ENCODE data around the gene LCN15. TPM values are rescaled to one million over a fixed set of nuclear protein-coding genes. Genes with fewer than 3 reads are reported as not detected.
A peak's percentile ranks its signal among the peaks of the same experiment; 100 is the strongest.

LCN15 gene
- total and polyA plus RNA-seq, 2 of the 13 experiments (the other 11 are each of a cell fraction or from before 2014, with no cell fraction given): 1.3 to 53.7 TPM

DNA sequence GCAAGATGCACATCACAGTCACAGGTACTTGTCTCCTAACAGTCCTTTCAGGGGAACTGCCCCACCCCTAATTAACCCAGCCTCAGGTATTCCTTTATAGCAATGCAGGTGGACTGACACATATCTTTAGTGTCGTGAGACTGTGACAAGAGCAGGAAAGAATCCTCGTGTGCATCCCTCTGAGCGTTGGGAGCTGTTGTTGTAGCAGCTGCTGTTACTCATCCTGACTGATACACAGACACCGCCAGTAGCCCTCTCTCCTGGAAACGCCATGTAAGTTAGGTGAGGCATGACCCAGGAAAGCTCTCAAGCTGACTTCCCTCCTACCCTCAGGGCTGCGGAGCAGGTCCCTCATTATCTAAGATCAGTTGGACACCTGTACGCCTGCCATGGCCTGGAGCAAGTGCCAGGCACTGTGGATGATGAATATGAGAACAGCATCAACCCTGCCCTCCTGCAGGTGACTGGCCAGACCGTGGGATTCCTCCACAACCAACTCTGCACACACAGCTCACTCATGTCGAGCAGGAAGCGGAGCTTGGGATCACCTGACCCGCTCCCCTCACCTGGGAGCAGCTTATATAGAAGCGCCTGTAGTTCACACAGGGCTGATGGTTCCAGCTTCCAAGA lies 10.2 kb upstream of the LCN15 start:
- POLR2A ChIA-PET: no interaction called here

More for the DNA sequence above, 10.2 kb upstream of the LCN15 start:
- Histone ChIP-seq H4K20me1 (ENCODE audit: insufficient read depth, low read length) (no peaks in the 10 kb centered on the region), H3K9ac (ENCODE audit: insufficient read depth, low read depth, low read length) (no peak overlapping the region), H3K27me3 (ENCODE audit: control insufficient read depth in 1 of 2, insufficient read depth in 2 of 2, low read length in 2 of 2) (no peaks in the 10 kb centered on the region), H2AFZ (ENCODE audit: low read length) (no peak overlapping the region), H3K36me3 (replicated peaks in 1 of 2; ENCODE audit: control insufficient read depth in 1 of 2, insufficient read depth in 2 of 2, low read length in 2 of 2) (no peaks in the 10 kb centered on the region), H3K4me1 (ENCODE audit: insufficient read depth, low read length) (peaks cover 32% of the 10 kb centered on the region), H3K4me3 (replicated peaks in 1 of 3; ENCODE audit: insufficient read depth in 1 of 3, low read depth in 2 of 3, low read length in 3 of 3) (no peak overlapping the region), H3K4me2 (ENCODE audit: low read depth, low read length) (no peak overlapping the region), H3K79me2 (ENCODE audit: insufficient read depth, low read length) (no peaks in the 10 kb centered on the region), H3K9me3 (ENCODE audit: low read length) (peaks cover 6% of the 10 kb centered on the region; the same call in 1 of the 2 replicates), H3K27ac (ENCODE audit: extremely low read length, insufficient read depth, low read length) (no peak overlapping the region)
- FAIRE-seq (no peak), ATAC-seq (no peak), DNase-seq (ENCODE audit: low spot score) (no peak)
- in situ Hi-C loops (cut with HindIII; ENCODE audit: extremely low pct_ligation_motif_present, low pct_unique_long_range_greater_than_20kb) (loop anchor here (10.0 kb wide), 1 partner anchor 270 kb away; the partner anchor contains the start of gene NPDC1), intact Hi-C loops (cut with micrococcal nuclease; ENCODE audit: unreplicated experiment) (no loop called here)
- TF ChIP-seq ZNF12 (CRISPR knock-in tag; IDR thresholded peaks at IDR 0.05) (peak; percentile 99), ZNF552 (CRISPR knock-in tag; IDR thresholded peaks at IDR 0.05; ENCODE audit: borderline replicate concordance) (no peak), ZBTB21 (CRISPR knock-in tag; IDR thresholded peaks at IDR 0.05) (no peak)
- TF ChIP-seq, protein P1, sequence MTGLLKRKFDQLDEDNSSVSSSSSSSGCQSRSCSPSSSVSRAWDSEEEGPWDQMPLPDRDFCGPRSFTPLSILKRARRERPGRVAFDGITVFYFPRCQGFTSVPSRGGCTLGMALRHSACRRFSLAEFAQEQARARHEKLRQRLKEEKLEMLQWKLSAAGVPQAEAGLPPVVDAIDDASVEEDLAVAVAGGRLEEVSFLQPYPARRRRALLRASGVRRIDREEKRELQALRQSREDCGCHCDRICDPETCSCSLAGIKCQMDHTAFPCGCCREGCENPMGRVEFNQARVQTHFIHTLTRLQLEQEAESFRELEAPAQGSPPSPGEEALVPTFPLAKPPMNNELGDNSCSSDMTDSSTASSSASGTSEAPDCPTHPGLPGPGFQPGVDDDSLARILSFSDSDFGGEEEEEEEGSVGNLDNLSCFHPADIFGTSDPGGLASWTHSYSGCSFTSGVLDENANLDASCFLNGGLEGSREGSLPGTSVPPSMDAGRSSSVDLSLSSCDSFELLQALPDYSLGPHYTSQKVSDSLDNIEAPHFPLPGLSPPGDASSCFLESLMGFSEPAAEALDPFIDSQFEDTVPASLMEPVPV (CRISPR knock-in tag; IDR thresholded peaks at IDR 0.05): no peak
- TF ChIP-seq, protein P2, sequence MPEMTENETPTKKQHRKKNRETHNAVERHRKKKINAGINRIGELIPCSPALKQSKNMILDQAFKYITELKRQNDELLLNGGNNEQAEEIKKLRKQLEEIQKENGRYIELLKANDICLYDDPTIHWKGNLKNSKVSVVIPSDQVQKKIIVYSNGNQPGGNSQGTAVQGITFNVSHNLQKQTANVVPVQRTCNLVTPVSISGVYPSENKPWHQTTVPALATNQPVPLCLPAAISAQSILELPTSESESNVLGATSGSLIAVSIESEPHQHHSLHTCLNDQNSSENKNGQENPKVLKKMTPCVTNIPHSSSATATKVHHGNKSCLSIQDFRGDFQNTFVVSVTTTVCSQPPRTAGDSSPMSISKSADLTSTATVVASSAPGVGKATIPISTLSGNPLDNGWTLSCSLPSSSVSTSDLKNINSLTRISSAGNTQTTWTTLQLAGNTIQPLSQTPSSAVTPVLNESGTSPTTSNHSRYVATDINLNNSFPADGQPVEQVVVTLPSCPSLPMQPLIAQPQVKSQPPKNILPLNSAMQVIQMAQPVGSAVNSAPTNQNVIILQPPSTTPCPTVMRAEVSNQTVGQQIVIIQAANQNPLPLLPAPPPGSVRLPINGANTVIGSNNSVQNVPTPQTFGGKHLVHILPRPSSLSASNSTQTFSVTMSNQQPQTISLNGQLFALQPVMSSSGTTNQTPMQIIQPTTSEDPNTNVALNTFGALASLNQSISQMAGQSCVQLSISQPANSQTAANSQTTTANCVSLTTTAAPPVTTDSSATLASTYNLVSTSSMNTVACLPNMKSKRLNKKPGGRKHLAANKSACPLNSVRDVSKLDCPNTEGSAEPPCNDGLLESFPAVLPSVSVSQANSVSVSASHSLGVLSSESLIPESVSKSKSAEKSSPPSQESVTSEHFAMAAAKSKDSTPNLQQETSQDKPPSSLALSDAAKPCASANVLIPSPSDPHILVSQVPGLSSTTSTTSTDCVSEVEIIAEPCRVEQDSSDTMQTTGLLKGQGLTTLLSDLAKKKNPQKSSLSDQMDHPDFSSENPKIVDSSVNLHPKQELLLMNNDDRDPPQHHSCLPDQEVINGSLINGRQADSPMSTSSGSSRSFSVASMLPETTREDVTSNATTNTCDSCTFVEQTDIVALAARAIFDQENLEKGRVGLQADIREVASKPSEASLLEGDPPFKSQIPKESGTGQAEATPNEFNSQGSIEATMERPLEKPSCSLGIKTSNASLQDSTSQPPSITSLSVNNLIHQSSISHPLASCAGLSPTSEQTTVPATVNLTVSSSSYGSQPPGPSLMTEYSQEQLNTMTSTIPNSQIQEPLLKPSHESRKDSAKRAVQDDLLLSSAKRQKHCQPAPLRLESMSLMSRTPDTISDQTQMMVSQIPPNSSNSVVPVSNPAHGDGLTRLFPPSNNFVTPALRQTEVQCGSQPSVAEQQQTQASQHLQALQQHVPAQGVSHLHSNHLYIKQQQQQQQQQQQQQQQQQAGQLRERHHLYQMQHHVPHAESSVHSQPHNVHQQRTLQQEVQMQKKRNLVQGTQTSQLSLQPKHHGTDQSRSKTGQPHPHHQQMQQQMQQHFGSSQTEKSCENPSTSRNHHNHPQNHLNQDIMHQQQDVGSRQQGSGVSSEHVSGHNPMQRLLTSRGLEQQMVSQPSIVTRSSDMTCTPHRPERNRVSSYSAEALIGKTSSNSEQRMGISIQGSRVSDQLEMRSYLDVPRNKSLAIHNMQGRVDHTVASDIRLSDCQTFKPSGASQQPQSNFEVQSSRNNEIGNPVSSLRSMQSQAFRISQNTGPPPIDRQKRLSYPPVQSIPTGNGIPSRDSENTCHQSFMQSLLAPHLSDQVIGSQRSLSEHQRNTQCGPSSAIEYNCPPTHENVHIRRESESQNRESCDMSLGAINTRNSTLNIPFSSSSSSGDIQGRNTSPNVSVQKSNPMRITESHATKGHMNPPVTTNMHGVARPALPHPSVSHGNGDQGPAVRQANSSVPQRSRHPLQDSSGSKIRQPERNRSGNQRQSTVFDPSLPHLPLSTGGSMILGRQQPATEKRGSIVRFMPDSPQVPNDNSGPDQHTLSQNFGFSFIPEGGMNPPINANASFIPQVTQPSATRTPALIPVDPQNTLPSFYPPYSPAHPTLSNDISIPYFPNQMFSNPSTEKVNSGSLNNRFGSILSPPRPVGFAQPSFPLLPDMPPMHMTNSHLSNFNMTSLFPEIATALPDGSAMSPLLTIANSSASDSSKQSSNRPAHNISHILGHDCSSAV (CRISPR knock-in tag; IDR thresholded peaks at IDR 0.05; ENCODE audit: borderline replicate concordance): no peak
- TF ChIP-seq, protein P3, sequence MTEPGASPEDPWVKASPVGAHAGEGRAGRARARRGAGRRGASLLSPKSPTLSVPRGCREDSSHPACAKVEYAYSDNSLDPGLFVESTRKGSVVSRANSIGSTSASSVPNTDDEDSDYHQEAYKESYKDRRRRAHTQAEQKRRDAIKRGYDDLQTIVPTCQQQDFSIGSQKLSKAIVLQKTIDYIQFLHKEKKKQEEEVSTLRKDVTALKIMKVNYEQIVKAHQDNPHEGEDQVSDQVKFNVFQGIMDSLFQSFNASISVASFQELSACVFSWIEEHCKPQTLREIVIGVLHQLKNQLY (CRISPR knock-in tag; IDR thresholded peaks at IDR 0.05): no peak
- no TSS peak for BruUV-seq (replicated peaks)
- CTCF ChIA-PET (ENCODE audit: low intra/inter-chr PET ratio, low total read pairs): no interaction called here
- 77% methylated on average over 12 of the region's 12 CpGs for WGBS (ENCODE audit: low lambda C conversion rate)
